LNCaP clone FGC (cell line): ENCODE results near the gene EHMT2.

Experiments
- DNase-seq: peaks from one replicate; pipeline ENCODE4 v3.0.0-alpha.2; 2011; ENCODE audit warnings: low read depth
- H3K4me3 ChIP-seq: 2 replicates; pipeline ENCODE4 v1.5.1; 2011; ENCODE audit warnings: mild to moderate bottlenecking, low read depth, low read length, control low read depth
- CTCF ChIP-seq: IDR thresholded peaks from 2 replicates; pipeline ENCODE4 v1.5.1; 2012; ENCODE audit warnings: mild to moderate bottlenecking; ENCODE audit not compliant: control insufficient read depth, insufficient read depth; ENCODE audit errors: extremely low read depth

EHMT2 gene

GRCh38 chr6:31927863-31928671 is 30.6 kb upstream of the EHMT2 start:
- no peak overlapping the region for H3K4me3 ChIP-seq
- no peak for TF ChIP-seq CTCF
- DNase-seq = no peak

- TF ChIP-seq CTCF = no peak
- no peak within 1 kb of the TSS for H3K4me3 ChIP-seq
- no peak for DNase-seq
Measured at GRCh38 chr6:31927242-31927862, 29.9 kb upstream of the EHMT2 start, which contains the start of gene C2. C2 (plus strand) TSS chr6:31927717; CDS start chr6:31927753, 36 bp downstream.

- no peak overlapping the region for H3K4me3 ChIP-seq
- no peak for DNase-seq
- no peak for TF ChIP-seq CTCF
Measured at GRCh38 chr6:31922942-31923341, 25.4 kb upstream of the EHMT2 start.

- no peak for TF ChIP-seq CTCF
- no peak for DNase-seq
Measured at GRCh38 chr6:31920811-31921210, 23.3 kb upstream of the EHMT2 start.

GRCh38 chr6:31919624-31920303 is 22.3 kb upstream of the EHMT2 start:
- DNase-seq = no peak
- no peak overlapping the region for H3K4me3 ChIP-seq
- no peak for TF ChIP-seq CTCF

More at GRCh38 chr6:31920811-31921210, 23.3 kb upstream of the EHMT2 start:
- H3K4me3 ChIP-seq = no peak overlapping the region

GRCh38 chr6:31918069-31918720 is 20.7 kb upstream of the EHMT2 start:
- DNase-seq = no peak
- no peak for TF ChIP-seq CTCF
- H3K4me3 ChIP-seq = no peak overlapping the region
